Astrocyte (in vitro differentiated cells and primary cell): ENCODE data around the gene EPN2. TPM values are rescaled to one million over a fixed set of nuclear protein-coding genes. Genes with fewer than 3 reads are reported as not detected.
"Not testable (repeated sequence)": the region's sequence is repeated elsewhere in the genome, so short reads cannot be mapped to it uniquely, and the experiment has no call there.

Source experiments
- DNase-seq: peaks from one replicate; pipeline ENCODE4 v3.0.0-alpha.2; 2010; ENCODE audit warnings: low read depth
- FAIRE-seq: peaks from 2 replicates; lab custom pipeline; 2011; peaks lifted over from hg19 to GRCh38; lab: Jason Lieb, UNC
- H2AFZ ChIP-seq: 2 replicates; pipeline ENCODE4 v1.6.0; 2012; ENCODE audit warnings: low read depth, low read length, inconsistent platforms
- H3K27ac ChIP-seq: 2 replicates; pipeline ENCODE4 v1.5.1; 2011; ENCODE audit warnings: low read depth, low read length, inconsistent platforms
- H3K27me3 ChIP-seq: 2 replicates; pipeline ENCODE4 v1.6.0; 2011; ENCODE audit warnings: low read length, inconsistent platforms; ENCODE audit not compliant: insufficient read depth
- H3K36me3 ChIP-seq: 2 replicates; pipeline ENCODE4 v1.5.1; 2011; ENCODE audit warnings: low read length, inconsistent platforms; ENCODE audit not compliant: insufficient read depth
- H3K4me1 ChIP-seq: 2 replicates; pipeline ENCODE4 v1.5.1; 2011; ENCODE audit warnings: low read length, inconsistent platforms; ENCODE audit not compliant: insufficient read depth
- H3K4me2 ChIP-seq: 2 replicates; pipeline ENCODE4 v1.6.0; 2012; ENCODE audit warnings: low read length, inconsistent platforms
- H3K4me3 ChIP-seq: 2 replicates; pipeline ENCODE4 v1.5.1; 2011; ENCODE audit warnings: low read depth, mild to moderate bottlenecking, low read length, inconsistent platforms; ENCODE audit not compliant: insufficient read depth
- H3K79me2 ChIP-seq: 2 replicates; pipeline ENCODE4 v1.6.0; 2012; ENCODE audit warnings: mild to moderate bottlenecking, low read length, inconsistent platforms; ENCODE audit not compliant: insufficient read depth
- H3K9ac ChIP-seq: 2 replicates; pipeline ENCODE4 v1.6.0; 2012; ENCODE audit warnings: mild to moderate bottlenecking, low read length, inconsistent platforms
- H3K9me3 ChIP-seq: 2 replicates; pipeline ENCODE4 v1.5.1; 2012; ENCODE audit warnings: low read depth, mild to moderate bottlenecking, low read length, inconsistent platforms; ENCODE audit not compliant: insufficient read depth
- H4K20me1 ChIP-seq: 2 replicates; pipeline ENCODE4 v1.6.0; 2012; ENCODE audit warnings: low read length, inconsistent platforms; ENCODE audit not compliant: insufficient read depth
- H3K27ac Mint-ChIP-seq: one replicate; pipeline ENCODE4 v1.8.0; 2021; ENCODE audit warnings: mild to moderate bottlenecking, mixed read lengths; ENCODE audit not compliant: unreplicated experiment
- H3K27me3 Mint-ChIP-seq: one replicate; pipeline ENCODE4 v1.8.0; 2021; ENCODE audit warnings: low read depth, mixed read lengths; ENCODE audit not compliant: unreplicated experiment
- H3K36me3 Mint-ChIP-seq: one replicate; pipeline ENCODE4 v1.8.0; 2021; ENCODE audit warnings: low read depth, mixed read lengths; ENCODE audit not compliant: unreplicated experiment
- H3K4me1 Mint-ChIP-seq: one replicate; pipeline ENCODE4 v1.8.0; 2021; ENCODE audit warnings: low read depth, mixed read lengths; ENCODE audit not compliant: unreplicated experiment
- H3K4me3 Mint-ChIP-seq: one replicate; pipeline ENCODE4 v1.8.0; 2021; ENCODE audit warnings: mild to moderate bottlenecking, moderate library complexity, mixed read lengths; ENCODE audit not compliant: unreplicated experiment
- H3K9me3 Mint-ChIP-seq: one replicate; pipeline ENCODE4 v1.8.0; 2021; ENCODE audit warnings: mild to moderate bottlenecking, mixed read lengths; ENCODE audit not compliant: unreplicated experiment
- total RNA-seq: library from RNA; stranded (reverse); gene quantifications from 2 replicates; pipeline ENCODE4 v1.2.1, GENCODE V29; 2021

The EPN2 gene
- total RNA-seq, 1 donor from 2014 or later = 48.7 TPM

DNA sequence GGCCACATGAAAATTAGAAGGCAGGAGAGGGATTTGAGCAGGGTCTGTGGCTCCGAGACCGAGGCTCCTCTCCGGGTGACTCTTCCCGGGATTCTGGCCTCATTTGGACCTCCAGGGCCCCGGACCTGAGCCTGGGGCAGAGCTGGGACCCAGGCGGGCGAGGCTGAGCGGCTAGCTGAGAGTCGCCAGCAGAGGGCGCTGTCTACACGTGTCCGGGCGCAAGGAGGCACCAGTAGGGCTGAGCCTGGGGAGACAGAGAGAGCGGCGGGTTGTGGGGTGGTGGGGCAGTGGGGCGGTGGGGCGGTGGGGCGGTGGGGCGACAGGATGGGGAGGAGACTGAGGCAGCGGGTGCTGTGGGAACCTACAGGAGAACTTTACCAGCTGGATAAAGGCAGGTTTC, 34.7 kb upstream of the EPN2 start:
- FAIRE-seq, H3K36me3 Mint-ChIP-seq, H3K9me3 Mint-ChIP-seq, H3K9me3 ChIP-seq, H3K79me2 ChIP-seq, H3K27ac ChIP-seq, DNase-seq, H3K36me3 ChIP-seq, H4K20me1 ChIP-seq, H3K27ac Mint-ChIP-seq, H3K4me3 Mint-ChIP-seq, H3K27me3 ChIP-seq, H3K4me2 ChIP-seq, H3K27me3 Mint-ChIP-seq, H3K4me1 ChIP-seq, H3K4me1 Mint-ChIP-seq, H3K4me3 ChIP-seq, H3K9ac ChIP-seq, H2AFZ ChIP-seq: not testable (repeated sequence)

DNA sequence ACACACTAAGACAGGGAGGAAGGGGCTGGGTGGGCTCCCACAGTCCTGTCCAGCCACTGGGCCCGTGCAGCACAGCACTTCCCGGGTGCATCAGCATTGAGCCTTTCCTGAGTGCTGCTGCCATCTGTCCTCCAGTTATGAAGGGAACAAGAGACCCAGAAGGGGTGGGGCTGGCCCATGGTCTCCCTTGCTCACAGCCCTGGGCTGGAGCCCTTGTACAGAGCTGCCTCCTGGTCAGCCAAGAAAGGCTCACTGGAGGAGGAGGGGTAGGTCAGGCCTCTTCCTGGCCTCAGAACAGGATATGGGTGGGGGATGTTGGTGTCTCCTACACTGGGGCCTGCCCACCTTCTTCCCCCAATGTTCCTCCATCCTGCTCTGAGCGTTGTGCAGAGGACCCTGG, 33.7 kb upstream of the EPN2 start:
- not testable (repeated sequence) for H3K36me3 Mint-ChIP-seq, H3K9me3 Mint-ChIP-seq, H3K9ac ChIP-seq

DNA sequence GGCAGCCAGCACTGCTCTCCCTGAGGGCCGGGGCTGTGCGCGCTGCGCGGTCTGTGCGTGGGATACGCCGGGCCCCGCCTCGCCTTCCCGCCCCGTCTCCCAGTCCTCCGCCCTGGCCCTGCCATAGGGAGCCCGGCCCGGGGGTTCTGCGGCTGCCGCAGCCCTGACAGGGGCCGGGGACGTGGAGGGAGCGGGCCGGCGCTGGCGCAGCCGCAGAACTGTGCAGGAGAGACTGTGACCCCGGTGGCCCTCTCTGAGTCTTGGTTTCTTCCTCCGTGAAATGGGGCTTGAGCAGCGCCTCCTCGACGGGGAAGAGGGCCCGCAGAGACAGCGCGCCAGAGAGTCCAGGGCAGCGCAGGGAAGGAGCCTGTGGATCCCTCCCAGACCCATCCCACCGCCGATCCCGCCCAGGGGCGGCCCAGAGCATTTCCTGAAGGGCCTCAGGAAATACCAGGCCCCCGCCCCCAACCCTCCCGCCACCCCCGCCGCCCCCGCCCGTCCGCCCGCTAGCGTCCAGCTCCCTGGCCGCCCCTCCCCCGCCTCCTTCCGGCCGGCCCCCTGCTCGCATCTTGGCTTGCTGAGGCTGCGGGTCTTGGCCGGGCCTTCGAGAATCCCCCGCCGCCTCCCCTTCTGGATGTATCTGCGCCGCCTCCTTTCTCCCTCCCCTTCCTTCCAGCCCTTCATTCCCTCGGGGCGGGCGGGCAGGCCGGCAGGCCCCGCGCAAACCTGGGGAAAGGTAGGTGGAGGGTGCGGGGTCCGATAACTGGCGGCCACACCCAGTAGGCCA, 21.9 kb upstream of the EPN2 start:
- H3K9ac ChIP-seq, H3K4me3 ChIP-seq, FAIRE-seq, H3K4me3 Mint-ChIP-seq, H3K9me3 ChIP-seq, H3K36me3 ChIP-seq, H3K4me1 Mint-ChIP-seq, H3K9me3 Mint-ChIP-seq, H3K79me2 ChIP-seq, H3K4me2 ChIP-seq, H3K36me3 Mint-ChIP-seq, H4K20me1 ChIP-seq, H3K27ac Mint-ChIP-seq, DNase-seq, H3K4me1 ChIP-seq, H3K27me3 ChIP-seq, H3K27ac ChIP-seq, H3K27me3 Mint-ChIP-seq, H2AFZ ChIP-seq: not testable (repeated sequence)

More for the DNA sequence above, 33.7 kb upstream of the EPN2 start:
- H2AFZ ChIP-seq, DNase-seq, H3K27ac Mint-ChIP-seq, H3K4me2 ChIP-seq, H3K4me1 Mint-ChIP-seq, H3K4me3 Mint-ChIP-seq, H3K9me3 ChIP-seq, H3K27me3 Mint-ChIP-seq, H3K27me3 ChIP-seq, H3K4me1 ChIP-seq, H3K79me2 ChIP-seq, H3K36me3 ChIP-seq, H4K20me1 ChIP-seq, FAIRE-seq, H3K4me3 ChIP-seq, H3K27ac ChIP-seq: not testable (repeated sequence)

DNA sequence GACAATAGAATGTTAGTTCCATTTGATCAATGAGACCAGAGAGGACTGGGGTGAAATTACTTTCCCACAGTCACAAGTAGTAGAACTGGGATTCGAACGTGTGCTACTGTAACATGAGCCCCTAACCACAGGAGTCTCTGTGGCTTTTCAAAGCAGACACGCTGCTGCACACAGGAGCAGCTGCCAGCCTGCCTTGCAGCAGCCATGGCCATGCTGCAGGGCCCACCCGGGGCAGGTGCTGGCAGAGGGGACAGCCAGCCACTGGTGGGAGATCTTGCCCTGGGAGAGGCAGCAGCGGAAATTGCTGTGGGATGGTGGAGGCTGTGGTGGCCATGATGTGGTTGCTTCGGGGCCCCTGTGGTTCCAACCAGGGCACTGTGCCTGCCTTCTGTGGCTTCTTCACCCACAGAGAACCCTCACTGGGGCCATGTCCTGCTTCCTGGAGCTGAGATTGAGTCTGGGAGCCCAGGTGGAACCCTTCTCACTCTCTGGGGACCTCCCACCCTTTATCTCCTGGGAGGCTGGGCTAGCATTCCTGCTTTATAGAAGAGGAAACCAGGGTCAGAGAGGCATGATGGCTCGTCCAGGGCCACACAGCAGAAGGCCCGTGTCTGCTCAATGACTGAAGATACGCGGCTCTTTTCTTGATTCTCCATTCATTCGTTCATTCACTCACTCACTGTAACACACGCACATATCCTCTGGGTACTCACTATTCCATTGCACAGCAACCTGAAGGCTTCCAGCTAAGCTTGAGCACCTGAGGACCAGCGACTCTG, 20.8 kb upstream of the EPN2 start:
- not testable (repeated sequence) for H3K36me3 ChIP-seq, H3K9me3 Mint-ChIP-seq, H3K9me3 ChIP-seq, H3K4me3 ChIP-seq, H3K4me2 ChIP-seq, H3K27me3 ChIP-seq, H3K27ac ChIP-seq, H3K9ac ChIP-seq, H3K79me2 ChIP-seq, H3K36me3 Mint-ChIP-seq, H3K27ac Mint-ChIP-seq, H3K4me3 Mint-ChIP-seq, DNase-seq, H3K4me1 ChIP-seq, FAIRE-seq, H4K20me1 ChIP-seq, H3K27me3 Mint-ChIP-seq, H2AFZ ChIP-seq, H3K4me1 Mint-ChIP-seq

DNA sequence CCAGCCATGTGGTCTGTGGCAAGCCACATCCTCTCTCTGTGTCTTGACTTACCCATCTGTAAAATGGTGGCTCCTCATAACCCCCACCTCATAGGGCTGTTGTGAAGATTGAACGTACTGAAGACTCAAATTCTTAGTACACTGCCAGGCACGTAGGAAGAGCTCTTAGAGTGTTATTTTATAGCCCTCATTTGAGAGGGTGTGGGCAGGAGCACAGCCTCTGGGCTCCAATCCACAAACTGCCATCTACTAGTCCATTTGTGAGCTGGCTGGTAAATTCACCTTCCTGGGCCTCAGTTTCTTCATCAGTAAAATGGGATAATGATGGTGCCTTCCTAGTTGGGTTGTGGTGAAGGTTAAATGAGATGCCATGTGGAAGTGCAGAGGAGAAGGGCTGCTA, 18.3 kb upstream of the EPN2 start:
- H3K27ac Mint-ChIP-seq, H3K4me3 Mint-ChIP-seq, H3K79me2 ChIP-seq, H3K27me3 Mint-ChIP-seq, H3K4me1 Mint-ChIP-seq, H3K9me3 Mint-ChIP-seq, H3K4me3 ChIP-seq, H3K9ac ChIP-seq, FAIRE-seq, H3K27me3 ChIP-seq, H3K27ac ChIP-seq, H4K20me1 ChIP-seq, H3K4me1 ChIP-seq, H3K4me2 ChIP-seq, H3K9me3 ChIP-seq, DNase-seq, H3K36me3 ChIP-seq, H3K36me3 Mint-ChIP-seq, H2AFZ ChIP-seq: not testable (repeated sequence)

- not testable (repeated sequence) for H3K79me2 ChIP-seq, H3K27ac ChIP-seq, H3K36me3 ChIP-seq, H3K4me1 Mint-ChIP-seq, H3K9me3 Mint-ChIP-seq, FAIRE-seq, H3K4me3 ChIP-seq, H3K9me3 ChIP-seq, H3K4me1 ChIP-seq, H3K9ac ChIP-seq, H2AFZ ChIP-seq, H3K27ac Mint-ChIP-seq, H4K20me1 ChIP-seq, H3K27me3 Mint-ChIP-seq, H3K27me3 ChIP-seq, H3K36me3 Mint-ChIP-seq, H3K4me3 Mint-ChIP-seq, DNase-seq, H3K4me2 ChIP-seq
Observed at GRCh38 chr17:19219384-19219783, 17.8 kb upstream of the EPN2 start.
